GM19025 (cell line): ENCODE measurements around the gene ST8SIA2.
"Not testable (repeated sequence)": the region's sequence is repeated elsewhere in the genome, so short reads cannot be mapped to it uniquely, and the experiment has no call there.

Experiments used
- ATAC-seq: cut with Tn5 transposase; IDR thresholded peaks from one replicate; pipeline ENCODE4 v1.9.1; 2021; ENCODE audit warnings: mild to moderate bottlenecking, low read depth, moderate library complexity; ENCODE audit not compliant: unreplicated experiment

Gene ST8SIA2

GRCh38 chr15:92479730-92480129 lies 86.0 kb downstream of the ST8SIA2 start:
- ATAC-seq: not testable (repeated sequence)

GRCh38 chr15:92480361-92480760 lies 86.7 kb downstream of the ST8SIA2 start:
- no peak for ATAC-seq

DNA sequence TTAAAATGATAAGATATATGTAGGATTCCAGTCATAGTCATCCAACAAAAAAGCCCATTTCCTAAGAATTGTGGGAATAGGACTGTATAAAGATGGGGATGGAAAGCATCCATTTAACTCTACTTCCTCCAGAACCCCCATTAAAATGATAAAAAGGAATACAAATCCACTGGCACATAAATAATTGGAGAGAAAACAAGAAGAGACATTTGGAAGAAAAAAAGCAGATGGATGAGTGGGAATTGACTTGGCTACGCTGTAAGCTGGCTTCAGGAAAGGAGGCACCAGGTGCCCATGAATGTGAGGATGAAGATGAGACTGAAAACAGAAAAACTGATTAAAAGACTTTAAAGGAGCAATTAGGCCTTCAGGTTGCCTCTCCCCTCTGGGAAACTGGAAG lies 91.8 kb downstream of the ST8SIA2 start:
- no peak for ATAC-seq

DNA sequence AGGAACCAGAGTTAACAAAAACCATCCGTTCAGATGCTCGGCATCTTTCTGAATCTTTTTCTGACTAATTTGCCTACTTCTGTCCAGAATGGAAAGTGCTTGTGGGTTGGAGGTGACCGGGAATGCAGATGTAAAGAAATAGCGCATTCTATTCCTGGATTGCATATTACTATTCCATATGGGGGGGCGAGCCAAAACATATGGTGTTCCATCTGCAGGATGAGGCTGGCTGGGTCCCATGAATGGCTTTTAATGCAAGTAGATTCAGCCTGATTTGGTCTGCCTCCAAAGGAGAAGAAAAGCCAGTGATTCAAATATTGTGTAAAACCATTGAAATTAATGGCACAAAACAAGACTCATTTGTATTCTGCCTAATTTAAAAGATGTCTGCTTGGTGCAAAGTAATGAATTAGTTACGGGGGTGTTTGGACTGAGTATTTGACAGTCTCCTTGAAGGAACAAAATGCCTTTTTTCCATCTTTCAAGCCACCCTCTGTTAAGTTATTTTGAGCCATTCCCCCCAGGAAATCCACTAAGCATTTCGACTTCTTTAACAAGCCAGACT lies 99.0 kb downstream of the ST8SIA2 start:
- ATAC-seq: no peak

GRCh38 chr15:92494806-92495336 lies 101.2 kb downstream of the ST8SIA2 start:
- no peak for ATAC-seq

DNA sequence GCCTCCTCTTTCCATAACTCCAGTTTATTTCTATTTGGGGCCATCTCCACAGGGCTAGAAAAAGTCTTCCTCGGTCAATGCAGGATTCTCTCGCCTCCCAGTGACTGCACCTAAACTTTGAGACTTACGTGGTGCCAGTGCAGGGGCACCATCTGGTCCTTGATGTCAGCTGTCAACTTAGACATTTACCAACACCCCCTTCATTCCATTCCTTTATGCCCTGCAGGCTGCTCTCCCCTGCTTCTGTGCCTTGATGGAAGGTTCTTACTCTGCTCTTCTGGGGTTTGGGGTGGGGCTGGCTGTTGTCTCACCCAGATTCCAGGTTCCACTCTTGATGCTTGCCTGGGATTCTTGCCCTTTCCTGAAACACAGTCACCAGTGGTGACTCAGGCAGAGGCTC lies 101.8 kb downstream of the ST8SIA2 start:
- no peak for ATAC-seq

DNA sequence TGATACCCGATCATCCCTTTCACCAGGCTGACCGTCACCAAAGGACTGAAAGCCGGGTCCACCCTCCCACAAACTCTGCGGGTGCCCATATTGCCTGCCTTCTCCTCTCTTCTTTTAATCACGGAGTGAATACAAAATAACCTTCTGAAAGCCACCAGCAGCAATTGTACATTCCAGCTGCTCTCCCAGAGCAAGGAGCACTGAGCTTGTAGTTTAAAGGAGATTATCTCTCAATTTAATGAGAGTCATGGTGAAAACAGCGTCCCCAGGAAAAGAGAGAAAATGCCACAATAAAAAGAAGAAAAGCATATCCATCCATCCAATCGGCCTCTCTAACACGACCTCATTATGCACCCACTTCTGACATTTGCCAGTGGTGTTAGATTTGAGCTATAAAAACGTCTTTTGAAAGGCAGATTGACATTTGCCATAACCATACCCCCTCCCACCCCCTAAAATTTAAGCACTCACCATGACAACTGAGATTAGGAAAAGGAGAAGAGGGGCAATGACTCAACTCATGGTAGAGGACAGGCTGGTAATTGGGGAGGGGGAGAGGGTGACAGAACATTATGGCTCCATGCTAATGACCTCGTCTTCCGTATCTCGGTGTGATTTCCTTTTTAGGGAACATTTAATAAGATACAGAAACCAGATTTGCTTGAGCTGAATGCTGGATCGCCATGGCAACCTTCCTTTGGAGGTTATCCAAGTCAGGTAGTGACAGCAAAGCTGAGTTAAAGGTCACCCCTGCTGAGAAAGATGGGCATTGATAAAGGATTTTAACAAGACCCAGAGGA lies 106.2 kb downstream of the ST8SIA2 start:
- ATAC-seq: no peak

DNA sequence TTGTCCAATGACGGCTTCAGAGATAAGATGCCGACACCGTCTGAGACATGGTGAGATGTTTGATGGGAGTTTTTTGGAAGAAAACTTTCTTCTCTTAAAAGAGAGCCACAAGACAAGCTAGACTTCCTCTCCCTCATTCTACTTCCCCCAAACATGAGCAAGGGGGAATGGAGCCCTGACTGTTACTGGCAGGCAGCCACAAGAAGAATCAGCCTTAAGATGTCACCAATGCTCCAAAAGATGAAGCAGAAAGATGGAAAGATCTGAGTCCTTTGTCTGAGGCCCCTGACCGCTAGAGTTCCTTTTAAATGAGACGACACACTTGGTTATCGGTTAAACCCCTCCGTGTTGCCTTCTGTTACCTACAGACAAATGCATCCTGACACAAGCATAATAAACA lies 108.7 kb downstream of the ST8SIA2 start:
- no peak for ATAC-seq

GRCh38 chr15:92502930-92503857 lies 109.5 kb downstream of the ST8SIA2 start:
- no peak for ATAC-seq

DNA sequence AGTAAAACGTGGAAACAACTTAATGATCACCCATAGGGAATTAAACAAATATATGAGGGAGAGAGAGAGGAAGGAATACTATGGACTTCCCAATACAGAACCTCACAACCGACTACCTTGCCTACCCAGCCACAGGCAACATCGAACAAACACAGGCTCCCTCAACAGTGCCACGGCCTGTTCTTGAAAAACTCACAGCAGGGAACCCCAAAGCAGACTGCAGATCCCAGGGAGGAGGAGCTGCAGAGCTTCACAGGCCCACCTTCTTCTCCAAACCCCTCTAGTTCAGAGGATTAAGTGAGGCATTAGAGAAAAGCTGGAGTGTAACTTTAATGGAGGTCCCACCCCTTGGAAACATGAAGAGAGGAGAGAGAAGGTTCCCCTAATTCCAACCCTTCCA lies 110.2 kb downstream of the ST8SIA2 start:
- ATAC-seq: no peak

GRCh38 chr15:92505611-92506010 lies 111.9 kb downstream of the ST8SIA2 start:
- ATAC-seq: no peak

GRCh38 chr15:92506506-92506905 lies 112.8 kb downstream of the ST8SIA2 start:
- ATAC-seq: no peak

DNA sequence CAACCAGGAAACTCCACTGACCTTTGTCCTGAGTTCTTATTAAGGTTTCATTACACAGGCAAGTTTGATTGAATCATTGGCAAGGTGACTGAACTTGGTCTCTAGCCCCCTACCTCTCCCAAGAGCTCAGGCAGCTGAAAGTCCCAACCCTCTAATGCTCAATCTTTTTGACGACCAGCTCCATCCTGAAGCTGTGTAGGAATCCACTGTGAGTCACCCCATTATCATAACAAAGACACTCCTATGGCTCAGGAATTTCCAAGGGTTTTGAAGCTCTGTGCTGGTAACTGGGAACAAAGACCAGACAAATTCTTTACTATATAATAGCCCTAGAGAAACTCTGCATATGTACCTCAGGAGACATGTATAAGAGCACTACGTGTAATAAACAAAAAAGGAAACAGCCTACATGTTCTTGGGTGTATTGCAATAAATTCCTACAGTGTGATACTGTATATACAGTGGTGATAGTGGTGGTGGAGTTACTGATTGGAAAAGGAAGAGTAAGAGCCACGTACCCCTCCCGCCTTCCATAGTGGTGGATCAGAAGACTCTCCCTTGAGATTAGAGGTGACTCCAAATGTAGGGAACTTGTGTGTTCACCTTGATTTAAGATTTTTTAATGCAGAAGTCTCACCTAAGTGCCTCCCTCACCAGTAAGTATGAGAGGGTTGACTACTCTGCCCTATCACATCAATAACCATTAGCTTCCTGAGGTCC lies 116.6 kb downstream of the ST8SIA2 start:
- ATAC-seq: no peak
